HG03103 (cell line): ENCODE measurements around the gene BABAM2.
"Not testable (repeated sequence)": the region's sequence is repeated elsewhere in the genome, so short reads cannot be mapped to it uniquely, and the experiment has no call there.

ENCODE experiments used
- ATAC-seq: cut with Tn5 transposase; IDR thresholded peaks from one replicate; pipeline ENCODE4 v1.9.1; 2021; ENCODE audit warnings: low read depth; ENCODE audit not compliant: unreplicated experiment

The BABAM2 gene

GRCh38 chr2:28319118-28320008 is 428.8 kb downstream of the BABAM2 start:
- ATAC-seq: no peak

- no peak for ATAC-seq
Observed at GRCh38 chr2:28320009-28320365, 429.5 kb downstream of the BABAM2 start.

- ATAC-seq: no peak
Observed at GRCh38 chr2:28320371-28320770, 429.8 kb downstream of the BABAM2 start.

- no peak for ATAC-seq
Observed at GRCh38 chr2:28321426-28321825, 430.9 kb downstream of the BABAM2 start.

- ATAC-seq: no peak
Observed at GRCh38 chr2:28322051-28322450, 431.5 kb downstream of the BABAM2 start.

GRCh38 chr2:28322456-28322855 is 431.9 kb downstream of the BABAM2 start:
- no peak for ATAC-seq

- no peak for ATAC-seq
Observed at GRCh38 chr2:28322981-28323396, 432.5 kb downstream of the BABAM2 start.

GRCh38 chr2:28325173-28325566 is 434.6 kb downstream of the BABAM2 start:
- ATAC-seq: no peak

GRCh38 chr2:28325567-28326468 is 435.3 kb downstream of the BABAM2 start:
- ATAC-seq: no peak

GRCh38 chr2:28326469-28326805 is 435.9 kb downstream of the BABAM2 start:
- no peak for ATAC-seq

- no peak for ATAC-seq
Observed at GRCh38 chr2:28326881-28327505, 436.5 kb downstream of the BABAM2 start.

GRCh38 chr2:28327581-28327955 is 437.0 kb downstream of the BABAM2 start:
- no peak for ATAC-seq

- ATAC-seq: no peak
Observed at GRCh38 chr2:28327956-28328922, 437.7 kb downstream of the BABAM2 start.

GRCh38 chr2:28329184-28329583 is 438.7 kb downstream of the BABAM2 start:
- no peak for ATAC-seq

GRCh38 chr2:28330722-28331121 is 440.2 kb downstream of the BABAM2 start:
- not testable (repeated sequence) for ATAC-seq

GRCh38 chr2:28331797-28332196 is 441.3 kb downstream of the BABAM2 start:
- ATAC-seq: not testable (repeated sequence)

GRCh38 chr2:28332696-28333095 is 442.2 kb downstream of the BABAM2 start:
- ATAC-seq: no peak

- ATAC-seq: no peak
Observed at GRCh38 chr2:28333606-28334526, 443.3 kb downstream of the BABAM2 start.

GRCh38 chr2:28334527-28334894 is 444.0 kb downstream of the BABAM2 start:
- ATAC-seq: no peak
